SK-N-SH (cell line): ENCODE results near the gene NDUFV2. TPM values are rescaled to one million over a fixed set of nuclear protein-coding genes. Genes with fewer than 3 reads are reported as not detected.

Source experiments
- CTCF ChIA-PET: fragments of 300-600, 350-600 bp; formaldehyde crosslinking; extraction: SDS; loops from one replicate; lab custom pipeline; 2021; lab: Yijun Ruan, JAX
- POLR2A ChIA-PET: fragments of 350-600 bp; sonication (Branson Sonifier 250); formaldehyde crosslinking; extraction: SDS; loops from one replicate; lab custom pipeline; 2020; ENCODE audit warnings: antibody characterized with exemption, inconsistent platforms; lab: Yijun Ruan, JAX
- DNase-seq: peaks from one replicate; pipeline ENCODE4 v3.0.0; 2012
- H2AFZ ChIP-seq: fragments of 200-600 bp; sonication (generic); 2 replicates; pipeline ENCODE4 v1.8.1; 2016; ENCODE audit warnings: antibody characterized with exemption, mild to moderate bottlenecking, low read depth
- H3F3A ChIP-seq: fragments of 200-600 bp; sonication (generic); replicated peaks from 2 replicates; pipeline ENCODE3; 2016; ENCODE audit warnings: antibody characterized with exemption, mild to moderate bottlenecking; ENCODE audit not compliant: insufficient read depth
- H3K27ac ChIP-seq, 2 experiments: fragments of 200-500 bp in 1 of 2; fragments of 200-600 bp in 1 of 2; sonication (Bioruptor generic) in 1 of 2; sonication (generic), shearing (Covaris generic) in 1 of 2; 2 replicates each; pipeline versions ENCODE4 v1.5.1 to v1.6.1; 2014 to 2016; ENCODE audit warnings: low read depth in 2 of 2, inconsistent platforms in 1 of 2, low read length in 1 of 2, mild to moderate bottlenecking in 1 of 2, mixed read lengths in 1 of 2
- H3K27me3 ChIP-seq: fragments of 200-600 bp; sonication (generic), shearing (Covaris generic); 2 replicates; pipeline ENCODE4 v1.6.1; 2016; ENCODE audit warnings: mixed run types; ENCODE audit not compliant: insufficient read depth
- H3K36me3 ChIP-seq, 2 experiments: fragments of 200-500 bp in 1 of 2; fragments of 200-600 bp in 1 of 2; sonication (Bioruptor generic) in 1 of 2; sonication (generic) in 1 of 2; replicated peaks in 1 of 2; 2 replicates each; pipeline versions ENCODE3 to v1.5.1; 2014 to 2016; ENCODE audit warnings: low read length in 1 of 2, mild to moderate bottlenecking in 1 of 2; ENCODE audit not compliant: insufficient read depth in 2 of 2, control insufficient read depth in 1 of 2
- H3K4me1 ChIP-seq, 2 experiments: fragments of 200-500 bp in 1 of 2; fragments of 200-600 bp in 1 of 2; sonication (Bioruptor generic) in 1 of 2; sonication (generic), shearing (Covaris generic) in 1 of 2; 2 replicates each; pipeline versions ENCODE4 v1.5.1 to v1.6.1; 2014 to 2016; ENCODE audit warnings: low read depth in 1 of 2, low read length in 1 of 2, mixed run types in 1 of 2; ENCODE audit not compliant: insufficient read depth in 2 of 2, control insufficient read depth in 1 of 2
- H3K4me2 ChIP-seq: fragments of 200-600 bp; sonication (generic), shearing (Covaris generic); 2 replicates; pipeline ENCODE4 v1.6.1; 2017; ENCODE audit warnings: mixed run types
- H3K4me3 ChIP-seq, 2 experiments: fragments of 200-500 bp in 1 of 2; fragments of 200-600 bp in 1 of 2; sonication (Bioruptor generic) in 1 of 2; sonication (generic), shearing (Covaris generic) in 1 of 2; 2 replicates each; pipeline versions ENCODE4 v1.5.1 to v1.8.1; 2014 to 2016; ENCODE audit warnings: low read depth in 2 of 2, inconsistent platforms in 1 of 2, low read length in 1 of 2, mild to moderate bottlenecking in 1 of 2, mixed read lengths in 1 of 2, moderate library complexity in 1 of 2
- H3K79me2 ChIP-seq: fragments of 200-600 bp; sonication (generic); 2 replicates; pipeline ENCODE4 v1.8.1; 2017; ENCODE audit warnings: mild to moderate bottlenecking; ENCODE audit not compliant: insufficient read depth
- H3K9ac ChIP-seq: fragments of 200-600 bp; sonication (generic); 2 replicates; pipeline ENCODE4 v1.6.1; 2017; ENCODE audit warnings: mixed run types
- H3K9me2 ChIP-seq: fragments of 200-600 bp; sonication (generic); 2 replicates; pipeline ENCODE4 v1.6.1; 2017; ENCODE audit warnings: mixed run types
- H3K9me3 ChIP-seq: fragments of 200-600 bp; sonication (generic); 2 replicates; pipeline ENCODE4 v1.6.1; 2017; ENCODE audit warnings: mixed run types, mild to moderate bottlenecking, moderate library complexity
- H4K20me1 ChIP-seq: fragments of 200-600 bp; sonication (generic); 2 replicates; pipeline ENCODE4 v1.6.1; 2017; ENCODE audit warnings: mild to moderate bottlenecking, mixed run types; ENCODE audit not compliant: insufficient read depth
- CHD2 ChIP-seq: fragments of 150-350 bp; IDR thresholded peaks from 2 replicates; pipeline ENCODE4 v1.6.1; 2018; ENCODE audit warnings: low read length; ENCODE audit not compliant: partially characterized antibody
- ELF1 ChIP-seq: IDR thresholded peaks from 2 replicates; pipeline ENCODE4 v1.4.0; 2012
- EP300 ChIP-seq, 2 experiments: IDR thresholded peaks; 2 replicates each; pipeline versions ENCODE4 v1.4.0 to v1.6.1; 2012; ENCODE audit warnings: borderline replicate concordance in 1 of 2, low read depth in 1 of 2, low read length in 1 of 2
- FOSL2 ChIP-seq: IDR thresholded peaks from 2 replicates; pipeline ENCODE4 v1.4.0; 2012; ENCODE audit warnings: low read depth, mild to moderate bottlenecking, moderate library complexity, borderline replicate concordance
- FOXM1 ChIP-seq: IDR thresholded peaks from 2 replicates; pipeline ENCODE4 v1.4.0; 2012; ENCODE audit warnings: low read depth, mild to moderate bottlenecking
- GABPA ChIP-seq: IDR thresholded peaks from 2 replicates; pipeline ENCODE4 v1.4.0; 2012; ENCODE audit warnings: low read depth, mild to moderate bottlenecking
- GATA2 ChIP-seq: sonication (generic); formaldehyde crosslinking; IDR thresholded peaks from 2 replicates; pipeline ENCODE4 v1.5.0; 2020; ENCODE audit warnings: mild to moderate bottlenecking, missing genetic modification reagents
- NFIC ChIP-seq: IDR thresholded peaks from 2 replicates; pipeline ENCODE4 v1.4.0; 2012; ENCODE audit warnings: borderline replicate concordance
- NRF1 ChIP-seq: IDR thresholded peaks from 2 replicates; pipeline ENCODE4 v1.6.1; 2012; ENCODE audit warnings: low read depth, mild to moderate bottlenecking, low read length
- POLR2AphosphoS5 ChIP-seq: IDR thresholded peaks from 2 replicates; pipeline ENCODE4 v1.6.1; 2012; ENCODE audit warnings: low read depth, low read length
- RAD21 ChIP-seq: IDR thresholded peaks from 2 replicates; pipeline ENCODE4 v1.6.1; 2012; ENCODE audit warnings: mild to moderate bottlenecking, low read length
- RFX5 ChIP-seq: IDR thresholded peaks from 2 replicates; pipeline ENCODE4 v1.6.1; 2012; ENCODE audit warnings: mild to moderate bottlenecking, improper control_type of control experiment, low read length
- SMC3 ChIP-seq: IDR thresholded peaks from 2 replicates; pipeline ENCODE4 v1.6.1; 2012; ENCODE audit warnings: low read depth, low read length, improper control_type of control experiment
- TAF1 ChIP-seq: IDR thresholded peaks from 2 replicates; pipeline ENCODE4 v1.6.1; 2012; ENCODE audit warnings: low read depth, mild to moderate bottlenecking, low read length, moderate library complexity, borderline replicate concordance
- ZBTB33 ChIP-seq: IDR thresholded peaks from 2 replicates; pipeline ENCODE4 v1.4.0; 2012; ENCODE audit warnings: low read depth, borderline replicate concordance
- WGBS: methylation state at CpG from one replicate; pipeline ENCODE4 v1.1.6; 2017; ENCODE audit warnings: low lambda C conversion rate; 5-methylcytosine and 5-hydroxymethylcytosine counted together
- polyA plus RNA-seq, 3 experiments: library from polyadenylated mRNA; depleted of rRNA; stranded (reverse); fragments of >200 nt; gene quantifications; 2 replicates each; pipeline ENCODE4 v1.2.3, GENCODE V29; 2012
- TF ChIP-seq, protein P1 (sequence below): fragments of 150-350 bp; IDR thresholded peaks from 2 replicates; pipeline ENCODE4 v1.6.1; 2016; ENCODE audit warnings: mild to moderate bottlenecking, low read depth, low read length
- TF ChIP-seq, protein P2 (sequence below): IDR thresholded peaks from 2 replicates; pipeline ENCODE4 v1.4.0; 2012; ENCODE audit warnings: low read depth, borderline replicate concordance
- TF ChIP-seq, protein P3 (sequence below): fragments of 200-600 bp; sonication (generic); IDR thresholded peaks from 2 replicates; pipeline ENCODE4 v1.6.1; 2017; ENCODE audit warnings: antibody characterized with exemption, mild to moderate bottlenecking, moderate library complexity

NDUFV2 gene
- polyA plus RNA-seq, 1 of the 3 experiments (the other 2 are of a cell fraction) = 101 TPM

GRCh38 chr18:9174302-9174701, 71.8 kb downstream of the NDUFV2 start:
- no peak overlapping the region for H3K4me2 ChIP-seq
- CTCF ChIA-PET = no interaction called here
- no peaks in the 10 kb centered on the region for H3F3A ChIP-seq
- peaks cover 0 to 2% of the 10 kb centered on the region in 2 experiments for H3K36me3 ChIP-seq
- no peaks in the 10 kb centered on the region for H3K27me3 ChIP-seq
- H3K9ac ChIP-seq = no peak overlapping the region
- no peaks in the 10 kb centered on the region for H3K9me2 ChIP-seq
- peaks cover 98% of the 10 kb centered on the region for H3K79me2 ChIP-seq
- no peak overlapping the region for H3K4me3 ChIP-seq
- no peaks in the 10 kb centered on the region for H3K4me1 ChIP-seq
- H2AFZ ChIP-seq = no peak overlapping the region
- no peak overlapping the region for H3K27ac ChIP-seq
- POLR2A ChIA-PET = no interaction called here
- peaks cover 47% of the 10 kb centered on the region for H4K20me1 ChIP-seq
- no peak for DNase-seq
- H3K9me3 ChIP-seq = no peaks in the 10 kb centered on the region
- 100% methylated on average over 2 of the region's 4 CpGs for WGBS
- no peak for TF ChIP-seq FOXM1
- no peak for TF ChIP-seq FOSL2
- TF ChIP-seq NRF1 = no peak
- TF ChIP-seq POLR2AphosphoS5 = no peak
- TF ChIP-seq, all 33 proteins: peak for 0

GRCh38 chr18:9175115-9175514, 72.6 kb downstream of the NDUFV2 start:
- Histone ChIP-seq H3K9me3 (no peaks in the 10 kb centered on the region), H3K9me2 (no peaks in the 10 kb centered on the region), H4K20me1 (peaks cover 47% of the 10 kb centered on the region), H3K27me3 (no peaks in the 10 kb centered on the region), H3K4me2 (no peak overlapping the region), H3K27ac (no peak overlapping the region), H3K4me1 (no peaks in the 10 kb centered on the region), H2AFZ (no peak overlapping the region), H3K79me2 (peaks cover 98% of the 10 kb centered on the region), H3F3A (no peaks in the 10 kb centered on the region), H3K4me3 (no peak overlapping the region), H3K36me3 (peaks cover 0 to 2% of the 10 kb centered on the region in 2 experiments), H3K9ac (no peak overlapping the region)
- TF ChIP-seq SMC3 (no peak), FOSL2 (no peak), RAD21 (no peak), ZBTB33 (no peak), GATA2 (no peak)
- DNase-seq = no peak
- 91% methylated on average over 1 of the region's 1 CpG for WGBS
- ChIA-PET CTCF (no interaction called here), POLR2A (no interaction called here)

DNA sequence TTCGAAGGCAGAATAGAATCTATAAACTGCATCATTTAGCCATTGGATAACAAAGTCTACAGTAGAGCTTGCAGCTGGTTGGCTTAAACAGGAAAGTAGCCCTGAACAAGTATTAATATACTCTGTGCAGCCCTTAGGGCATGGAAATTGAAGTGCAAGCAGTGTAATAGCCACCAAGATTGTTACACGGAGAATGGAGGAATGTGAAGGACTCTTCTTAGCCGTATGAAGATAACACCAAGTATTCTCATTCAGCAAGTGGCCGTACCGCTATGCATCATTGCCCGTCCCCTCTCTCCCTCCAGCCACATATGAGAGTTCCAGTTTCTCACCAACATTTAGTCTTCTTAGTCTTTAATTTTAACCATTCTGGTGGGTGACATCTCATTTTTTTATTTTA, 74.5 kb downstream of the NDUFV2 start:
- ChIA-PET POLR2A (no interaction called here), CTCF (no interaction called here)
- Histone ChIP-seq H3K9me2 (no peaks in the 10 kb centered on the region), H2AFZ (no peak overlapping the region), H3K4me1 (no peaks in the 10 kb centered on the region), H3K79me2 (peaks cover 98% of the 10 kb centered on the region), H3K27me3 (no peaks in the 10 kb centered on the region), H4K20me1 (peaks cover 46% of the 10 kb centered on the region), H3K4me2 (no peak overlapping the region), H3F3A (no peaks in the 10 kb centered on the region), H3K9ac (no peak overlapping the region), H3K27ac (no peak overlapping the region), H3K4me3 (no peak overlapping the region), H3K9me3 (no peaks in the 10 kb centered on the region), H3K36me3 (peaks cover 0 to 2% of the 10 kb centered on the region in 2 experiments)
- 90% methylated on average over 6 of the region's 6 CpGs for WGBS
- no peak for DNase-seq
- TF ChIP-seq TAF1 (no peak), SMC3 (no peak), ELF1 (no peak), NFIC (no peak), EP300 (IDR thresholded peaks at IDR 0.05; ENCODE audit: borderline replicate concordance in 1 of 2, low read depth in 1 of 2, low read length in 1 of 2) (no peak), CHD2 (no peak), GABPA (no peak), RFX5 (no peak)
- TF ChIP-seq, protein P1, sequence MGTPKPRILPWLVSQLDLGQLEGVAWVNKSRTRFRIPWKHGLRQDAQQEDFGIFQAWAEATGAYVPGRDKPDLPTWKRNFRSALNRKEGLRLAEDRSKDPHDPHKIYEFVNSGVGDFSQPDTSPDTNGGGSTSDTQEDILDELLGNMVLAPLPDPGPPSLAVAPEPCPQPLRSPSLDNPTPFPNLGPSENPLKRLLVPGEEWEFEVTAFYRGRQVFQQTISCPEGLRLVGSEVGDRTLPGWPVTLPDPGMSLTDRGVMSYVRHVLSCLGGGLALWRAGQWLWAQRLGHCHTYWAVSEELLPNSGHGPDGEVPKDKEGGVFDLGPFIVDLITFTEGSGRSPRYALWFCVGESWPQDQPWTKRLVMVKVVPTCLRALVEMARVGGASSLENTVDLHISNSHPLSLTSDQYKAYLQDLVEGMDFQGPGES = no peak
- TF ChIP-seq, protein P2, sequence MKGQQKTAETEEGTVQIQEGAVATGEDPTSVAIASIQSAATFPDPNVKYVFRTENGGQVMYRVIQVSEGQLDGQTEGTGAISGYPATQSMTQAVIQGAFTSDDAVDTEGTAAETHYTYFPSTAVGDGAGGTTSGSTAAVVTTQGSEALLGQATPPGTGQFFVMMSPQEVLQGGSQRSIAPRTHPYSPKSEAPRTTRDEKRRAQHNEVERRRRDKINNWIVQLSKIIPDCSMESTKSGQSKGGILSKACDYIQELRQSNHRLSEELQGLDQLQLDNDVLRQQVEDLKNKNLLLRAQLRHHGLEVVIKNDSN = no peak
- TF ChIP-seq, protein P3, sequence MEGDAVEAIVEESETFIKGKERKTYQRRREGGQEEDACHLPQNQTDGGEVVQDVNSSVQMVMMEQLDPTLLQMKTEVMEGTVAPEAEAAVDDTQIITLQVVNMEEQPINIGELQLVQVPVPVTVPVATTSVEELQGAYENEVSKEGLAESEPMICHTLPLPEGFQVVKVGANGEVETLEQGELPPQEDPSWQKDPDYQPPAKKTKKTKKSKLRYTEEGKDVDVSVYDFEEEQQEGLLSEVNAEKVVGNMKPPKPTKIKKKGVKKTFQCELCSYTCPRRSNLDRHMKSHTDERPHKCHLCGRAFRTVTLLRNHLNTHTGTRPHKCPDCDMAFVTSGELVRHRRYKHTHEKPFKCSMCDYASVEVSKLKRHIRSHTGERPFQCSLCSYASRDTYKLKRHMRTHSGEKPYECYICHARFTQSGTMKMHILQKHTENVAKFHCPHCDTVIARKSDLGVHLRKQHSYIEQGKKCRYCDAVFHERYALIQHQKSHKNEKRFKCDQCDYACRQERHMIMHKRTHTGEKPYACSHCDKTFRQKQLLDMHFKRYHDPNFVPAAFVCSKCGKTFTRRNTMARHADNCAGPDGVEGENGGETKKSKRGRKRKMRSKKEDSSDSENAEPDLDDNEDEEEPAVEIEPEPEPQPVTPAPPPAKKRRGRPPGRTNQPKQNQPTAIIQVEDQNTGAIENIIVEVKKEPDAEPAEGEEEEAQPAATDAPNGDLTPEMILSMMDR = no peak
